Measurements from ENCODE around the gene SLX1B.
"Not testable (repeated sequence)": the region's sequence is repeated elsewhere in the genome, so short reads cannot be mapped to it uniquely, and the experiment has no call there.

GRCh38 chr16:29506308-29506707 is 52.0 kb downstream of the SLX1B start, which contains the start of gene NPIPB12:
- TF ChIP-seq POLR2AphosphoS5 (IDR thresholded peaks at IDR 0.05; ENCODE audit: low read depth); CTCF (IDR thresholded peaks at IDR 0.05; ENCODE audit: insufficient read depth, low read length); REST (IDR thresholded peaks at IDR 0.05; ENCODE audit: insufficient replicate concordance, low read depth); GABPA (IDR thresholded peaks at IDR 0.05; ENCODE audit: low read depth): not testable (repeated sequence)
